DND-41 (cell line): ENCODE data around the gene TLDC2.

Experiments
- ATAC-seq: fragments of 200-7000 bp; cut with Tn5 transposase; 3 replicates; pipeline ENCODE4 v1.9.1; 2021; ENCODE audit warnings: low read depth; ENCODE audit not compliant: insufficient read depth
- DNase-seq: peaks from one replicate; pipeline ENCODE4 v3.0.0-alpha.2; 2020
- H2AFZ ChIP-seq: 2 replicates; pipeline ENCODE4 v1.6.0; 2012; ENCODE audit warnings: low read depth, low read length
- H3K27ac ChIP-seq: 2 replicates; pipeline ENCODE4 v1.5.1; 2012; ENCODE audit warnings: low read length, inconsistent platforms
- H3K27me3 ChIP-seq: fragments of 200-600 bp; sonication (generic); 2 replicates; pipeline ENCODE4 v1.6.0; 2012; ENCODE audit warnings: low read length, mild to moderate bottlenecking, inconsistent platforms; ENCODE audit not compliant: insufficient read depth, poor library complexity
- H3K36me3 ChIP-seq: 2 replicates; pipeline ENCODE4 v1.5.1; 2012; ENCODE audit warnings: low read length, inconsistent platforms; ENCODE audit not compliant: insufficient read depth
- H3K4me1 ChIP-seq: 2 replicates; pipeline ENCODE4 v1.5.1; 2012; ENCODE audit warnings: mild to moderate bottlenecking, low read length; ENCODE audit not compliant: insufficient read depth
- H3K4me2 ChIP-seq: 2 replicates; pipeline ENCODE4 v1.6.0; 2012; ENCODE audit warnings: mild to moderate bottlenecking, moderate library complexity, low read length, inconsistent platforms; ENCODE audit not compliant: insufficient read depth
- H3K4me3 ChIP-seq, 2 experiments: fragments of 200-600 bp in 1 of 2; shearing (Covaris generic) in 1 of 2; 2 replicates each; pipeline ENCODE4 v1.5.1; 2012 to 2016; ENCODE audit warnings: inconsistent platforms in 2 of 2, low read length in 2 of 2, mild to moderate bottlenecking in 2 of 2, low read depth in 1 of 2, moderate library complexity in 1 of 2
- H3K79me2 ChIP-seq: 2 replicates; pipeline ENCODE4 v1.6.0; 2012; ENCODE audit warnings: low read length, inconsistent platforms; ENCODE audit not compliant: insufficient read depth
- H3K9ac ChIP-seq: 2 replicates; pipeline ENCODE4 v1.6.0; 2012; ENCODE audit warnings: low read depth, mild to moderate bottlenecking, inconsistent platforms, low read length, moderate library complexity
- H3K9me3 ChIP-seq: 2 replicates; pipeline ENCODE4 v1.5.1; 2012; ENCODE audit warnings: low read length, moderate library complexity, mild to moderate bottlenecking, inconsistent platforms; ENCODE audit not compliant: insufficient read depth, severe bottlenecking
- H4K20me1 ChIP-seq: 2 replicates; pipeline ENCODE4 v1.6.0; 2012; ENCODE audit warnings: low read length; ENCODE audit not compliant: insufficient read depth
- EZH2 ChIP-seq: IDR thresholded peaks from 3 replicates; pipeline ENCODE4 v1.6.1; 2012; ENCODE audit warnings: borderline replicate concordance, low read depth, mild to moderate bottlenecking, moderate library complexity, low read length, inconsistent platforms; ENCODE audit not compliant: severe bottlenecking
- TF ChIP-seq, protein P1 (sequence below): IDR thresholded peaks from 2 replicates; pipeline ENCODE4 v1.5.1; 2012; ENCODE audit warnings: borderline replicate concordance, low read length, moderate library complexity, mild to moderate bottlenecking; ENCODE audit not compliant: poor library complexity, severe bottlenecking; ENCODE audit errors: extremely low read depth

Gene TLDC2

DNA sequence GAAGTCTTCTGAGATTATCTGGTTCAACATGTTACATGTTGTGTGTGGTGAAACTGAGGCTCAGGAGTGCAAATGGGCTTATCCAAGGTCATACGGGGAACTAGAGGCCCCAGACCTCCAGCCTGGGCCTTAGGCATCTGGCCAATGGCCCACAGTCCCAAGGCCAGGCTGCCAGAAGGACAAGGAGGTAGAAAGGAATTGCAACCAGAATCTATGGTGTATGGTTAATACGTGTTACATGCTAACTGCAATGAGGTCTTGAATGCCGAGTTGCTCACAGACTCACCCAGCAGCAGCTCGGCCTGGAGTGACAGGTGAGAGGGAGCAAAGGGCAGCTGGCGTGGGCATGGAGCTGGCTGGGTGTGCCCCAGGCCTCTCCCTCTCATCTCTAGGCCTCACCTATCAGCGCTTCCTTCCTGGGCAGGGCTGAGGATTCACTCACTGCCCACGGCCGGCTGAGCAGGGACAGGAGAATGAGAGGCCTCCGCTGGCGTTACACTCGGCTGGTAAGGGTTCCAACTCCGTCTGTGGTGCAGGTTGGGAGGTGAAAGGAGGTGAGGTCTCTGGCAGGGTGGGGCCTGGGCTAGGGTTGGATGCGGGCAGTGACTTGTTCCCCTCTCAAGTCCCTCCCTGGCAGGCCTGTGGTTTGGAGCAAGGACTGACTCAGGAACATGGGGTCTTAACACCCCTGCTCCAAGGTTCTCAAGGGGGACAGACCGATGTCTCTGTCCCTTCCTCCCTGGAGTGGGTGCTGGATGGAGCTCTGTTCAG is at the start of gene TLDC2:
Gene TLDC2 (plus strand): TSS at position 437 of the 771 bp plus-strand sequence. CDS start 37 bp downstream, at position 474.
- TF ChIP-seq, protein P1, sequence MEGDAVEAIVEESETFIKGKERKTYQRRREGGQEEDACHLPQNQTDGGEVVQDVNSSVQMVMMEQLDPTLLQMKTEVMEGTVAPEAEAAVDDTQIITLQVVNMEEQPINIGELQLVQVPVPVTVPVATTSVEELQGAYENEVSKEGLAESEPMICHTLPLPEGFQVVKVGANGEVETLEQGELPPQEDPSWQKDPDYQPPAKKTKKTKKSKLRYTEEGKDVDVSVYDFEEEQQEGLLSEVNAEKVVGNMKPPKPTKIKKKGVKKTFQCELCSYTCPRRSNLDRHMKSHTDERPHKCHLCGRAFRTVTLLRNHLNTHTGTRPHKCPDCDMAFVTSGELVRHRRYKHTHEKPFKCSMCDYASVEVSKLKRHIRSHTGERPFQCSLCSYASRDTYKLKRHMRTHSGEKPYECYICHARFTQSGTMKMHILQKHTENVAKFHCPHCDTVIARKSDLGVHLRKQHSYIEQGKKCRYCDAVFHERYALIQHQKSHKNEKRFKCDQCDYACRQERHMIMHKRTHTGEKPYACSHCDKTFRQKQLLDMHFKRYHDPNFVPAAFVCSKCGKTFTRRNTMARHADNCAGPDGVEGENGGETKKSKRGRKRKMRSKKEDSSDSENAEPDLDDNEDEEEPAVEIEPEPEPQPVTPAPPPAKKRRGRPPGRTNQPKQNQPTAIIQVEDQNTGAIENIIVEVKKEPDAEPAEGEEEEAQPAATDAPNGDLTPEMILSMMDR, result no peak
- no peak for TF ChIP-seq EZH2
- no peak for ATAC-seq
- Histone ChIP-seq H3K4me3 (no peak within 1 kb of the TSS), H3K4me1 (no peaks in the 10 kb centered on the region), H3K4me2 (no peak within 1 kb of the TSS), H2AFZ (no peak within 1 kb of the TSS), H3K9me3 (no peaks in the 10 kb centered on the region), H3K79me2 (no peaks in the 10 kb centered on the region), H3K27ac (no peak within 1 kb of the TSS), H4K20me1 (no peaks in the 10 kb centered on the region), H3K9ac (no peak within 1 kb of the TSS), H3K36me3 (no peaks in the 10 kb centered on the region), H3K27me3 (no peaks in the 10 kb centered on the region)
- DNase-seq, result no peak

DNA sequence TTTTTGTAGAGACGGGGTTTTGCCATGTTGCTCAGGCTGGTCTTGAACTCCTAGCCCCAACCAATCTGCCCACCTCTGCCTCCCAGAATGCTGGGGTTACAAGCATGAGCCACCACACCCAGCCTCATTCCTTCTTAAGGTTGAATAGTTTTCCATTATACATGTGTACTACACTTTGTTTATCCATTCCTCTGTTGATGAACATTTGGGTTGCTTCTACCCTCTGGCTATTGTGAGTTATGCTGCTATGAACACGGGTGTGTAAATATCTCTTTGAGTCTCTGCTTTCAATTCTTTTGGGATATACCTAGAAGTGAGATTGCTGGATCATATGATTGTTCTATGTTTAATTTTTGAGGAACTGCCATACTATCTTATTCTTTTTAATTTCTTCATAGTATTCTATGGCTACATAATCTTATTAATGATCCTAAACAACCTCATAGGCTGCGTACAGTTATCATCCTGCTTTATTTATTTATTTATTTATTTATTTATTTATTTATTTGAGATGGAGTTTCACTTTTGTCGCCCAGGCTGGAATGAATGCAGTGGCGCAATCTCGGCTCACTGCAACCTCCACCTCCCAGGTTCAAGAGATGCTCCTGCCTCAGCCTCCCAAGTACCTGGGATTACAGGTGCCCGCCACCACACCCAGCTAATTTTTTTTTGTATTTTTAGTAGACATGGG is 49.2 kb upstream of the TLDC2 start:
- H3K27me3 ChIP-seq, result no peaks in the 10 kb centered on the region
- no peak overlapping the region for H3K9ac ChIP-seq
- no peaks in the 10 kb centered on the region for H3K9me3 ChIP-seq
- H3K4me1 ChIP-seq, result no peaks in the 10 kb centered on the region
- peaks cover 32% of the 10 kb centered on the region for H3K36me3 ChIP-seq
- DNase-seq (no peak), ATAC-seq (no peak)
- no peak overlapping the region for H3K4me3 ChIP-seq
- H2AFZ ChIP-seq, result no peak overlapping the region
- H3K4me2 ChIP-seq, result no peak overlapping the region
- H3K27ac ChIP-seq, result no peak overlapping the region
- no peaks in the 10 kb centered on the region for H4K20me1 ChIP-seq
- H3K79me2 ChIP-seq, result no peaks in the 10 kb centered on the region
- TF ChIP-seq EZH2, result no peak
- TF ChIP-seq, protein P1, result no peak

DNA sequence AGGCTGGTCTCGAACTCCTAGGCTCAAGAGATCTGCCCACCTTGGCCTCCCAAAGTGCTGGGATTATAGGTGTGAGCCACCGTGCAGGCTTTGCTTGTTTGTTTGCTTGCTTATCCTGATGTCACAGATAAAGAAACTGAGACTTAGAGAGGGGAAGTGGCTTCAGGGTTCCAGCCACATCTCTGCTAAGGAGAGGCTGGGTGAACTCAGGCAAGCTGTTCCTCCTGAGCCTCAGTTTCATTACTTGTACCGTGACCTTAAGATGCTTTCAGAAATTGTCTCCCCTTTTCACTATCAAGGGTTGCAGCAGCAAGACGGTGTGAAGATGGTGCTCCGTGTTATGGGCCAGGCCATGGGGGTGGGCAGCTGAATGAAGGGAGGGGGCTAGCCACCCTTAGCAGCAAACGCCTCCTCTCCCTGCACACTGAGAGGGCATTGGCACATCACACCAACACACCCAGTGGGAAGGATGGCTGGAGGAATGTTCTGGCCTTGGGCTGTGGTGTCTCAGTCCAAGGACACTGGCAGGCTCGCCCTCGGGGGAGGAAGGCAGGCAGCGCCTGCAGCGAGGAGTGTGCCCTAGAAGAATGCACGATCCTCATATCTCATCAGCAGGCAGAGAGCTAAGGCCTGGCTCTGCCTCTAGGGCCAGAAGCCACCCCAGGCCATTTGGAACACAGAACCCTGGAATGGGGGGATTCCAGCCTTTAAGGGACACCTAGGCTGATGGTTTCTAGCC is 48.2 kb upstream of the TLDC2 start:
- H3K9ac ChIP-seq, result no peak overlapping the region
- H3K36me3 ChIP-seq, result peaks cover 32% of the 10 kb centered on the region
- H3K27me3 ChIP-seq, result no peaks in the 10 kb centered on the region
- H3K9me3 ChIP-seq, result no peaks in the 10 kb centered on the region
- H4K20me1 ChIP-seq, result no peaks in the 10 kb centered on the region
- H3K4me2 ChIP-seq, result no peak overlapping the region
- no peak for DNase-seq
- no peak overlapping the region for H2AFZ ChIP-seq
- no peak overlapping the region for H3K27ac ChIP-seq
- no peaks in the 10 kb centered on the region for H3K4me1 ChIP-seq
- TF ChIP-seq EZH2, result no peak
- TF ChIP-seq, protein P1, result no peak
- ATAC-seq, result no peak
- H3K4me3 ChIP-seq, result no peak overlapping the region
- H3K79me2 ChIP-seq, result no peaks in the 10 kb centered on the region
